NCI-H2107 treated with DMSO at 0.1 percent for 48 hours (cell line): ENCODE data around the gene NISCH.

Experiments used
- DNase-seq: peaks from one replicate; lab custom pipeline; 2025; ENCODE audit not compliant: unreplicated experiment; lab: John Stamatoyannopoulos, UW

The NISCH gene

GRCh38 chr3:52446631-52447511, 8.5 kb upstream of the NISCH start:
- DNase-seq: no peak

- no peak for DNase-seq
Measured at GRCh38 chr3:52447512-52448355, 7.7 kb upstream of the NISCH start.

- DNase-seq: no peak
Measured at GRCh38 chr3:52450489-52451236, 4.7 kb upstream of the NISCH start.

GRCh38 chr3:52451237-52452083, 3.9 kb upstream of the NISCH start:
- DNase-seq: no peak

- DNase-seq: no peak
Measured at GRCh38 chr3:52452126-52452525, 3.3 kb upstream of the NISCH start.

GRCh38 chr3:52452570-52453221, 2.7 kb upstream of the NISCH start:
- DNase-seq: no peak

- no peak for DNase-seq
Measured at GRCh38 chr3:52453496-52454249, 1.7 kb upstream of the NISCH start, which contains the start of gene TNNC1. Gene TNNC1, minus strand, starts transcription at chr3:52454041. Its CDS starts 26 bp downstream, at chr3:52454015.

- no peak for DNase-seq
Measured at GRCh38 chr3:52454250-52454937, 1.0 kb upstream of the NISCH start.

- DNase-seq: no peak
Measured at GRCh38 chr3:52454938-52455282, 494 bp upstream of the NISCH start.

GRCh38 chr3:52456169-52456799, 880 bp downstream of the NISCH start:
- no peak for DNase-seq

- no peak for DNase-seq
Measured at GRCh38 chr3:52456800-52457183, 1.4 kb downstream of the NISCH start.

GRCh38 chr3:52458031-52458760, 2.8 kb downstream of the NISCH start:
- DNase-seq: no peak

GRCh38 chr3:52458770-52459545, 3.6 kb downstream of the NISCH start:
- DNase-seq: no peak

- DNase-seq: no peak
Measured at GRCh38 chr3:52461874-52462273, 6.5 kb downstream of the NISCH start.

GRCh38 chr3:52463416-52463815, 8.0 kb downstream of the NISCH start:
- no peak for DNase-seq

- no peak for DNase-seq
Measured at GRCh38 chr3:52468336-52468735, 12.9 kb downstream of the NISCH start.

GRCh38 chr3:52469001-52469400, 13.6 kb downstream of the NISCH start:
- DNase-seq: no peak
